ENCODE results near the gene ADIG.

Gene ADIG

GRCh38 chr20:38617011-38617829, 36.2 kb downstream of the ADIG start:
- Histone ChIP-seq H3K4me1 (ENCODE audit: insufficient read depth, low read length) (no peaks in the 10 kb centered on the region), H3K9me3 (ENCODE audit: low read length) (no peaks in the 10 kb centered on the region), H3K36me3 (ENCODE audit: insufficient read depth, low read length) (no peaks in the 10 kb centered on the region), H3K27me3 (ENCODE audit: insufficient read depth, low read length) (peaks cover 15% of the 10 kb centered on the region), H3K4me3 (ENCODE audit: low read length) (no peak overlapping the region), H2AFZ (ENCODE audit: low read depth, low read length) (no peak overlapping the region)

- Histone ChIP-seq H3K36me3 (ENCODE audit: insufficient read depth, low read length) (no peaks in the 10 kb centered on the region), H3K9me3 (ENCODE audit: low read length) (no peaks in the 10 kb centered on the region), H3K4me3 (ENCODE audit: low read length) (no peak overlapping the region), H2AFZ (ENCODE audit: low read depth, low read length) (no peak overlapping the region), H3K27me3 (ENCODE audit: insufficient read depth, low read length) (peaks cover 15% of the 10 kb centered on the region), H3K4me1 (ENCODE audit: insufficient read depth, low read length) (no peaks in the 10 kb centered on the region)
Observed at GRCh38 chr20:38617830-38618196, 36.8 kb downstream of the ADIG start.

GRCh38 chr20:38620441-38620840, 39.4 kb downstream of the ADIG start:
- no peaks in the 10 kb centered on the region for H3K36me3 ChIP-seq (ENCODE audit: insufficient read depth, low read length)
- H3K9me3 ChIP-seq (ENCODE audit: low read length) = no peaks in the 10 kb centered on the region
- H3K27me3 ChIP-seq (ENCODE audit: insufficient read depth, low read length) = peaks cover 15% of the 10 kb centered on the region
- H2AFZ ChIP-seq (ENCODE audit: low read depth, low read length) = no peak overlapping the region
- no peaks in the 10 kb centered on the region for H3K4me1 ChIP-seq (ENCODE audit: insufficient read depth, low read length)
- H3K4me3 ChIP-seq (ENCODE audit: low read length) = no peak overlapping the region

GRCh38 chr20:38623061-38623460, 42.1 kb downstream of the ADIG start:
- Histone ChIP-seq H3K27me3 (ENCODE audit: insufficient read depth, low read length) (peaks cover 18% of the 10 kb centered on the region), H3K4me3 (ENCODE audit: low read length) (no peak overlapping the region), H3K9me3 (ENCODE audit: low read length) (no peaks in the 10 kb centered on the region), H2AFZ (ENCODE audit: low read depth, low read length) (no peak overlapping the region), H3K36me3 (ENCODE audit: insufficient read depth, low read length) (no peaks in the 10 kb centered on the region), H3K4me1 (ENCODE audit: insufficient read depth, low read length) (no peaks in the 10 kb centered on the region)

GRCh38 chr20:38624084-38624483, 43.1 kb downstream of the ADIG start:
- H2AFZ ChIP-seq (ENCODE audit: low read depth, low read length) = no peak overlapping the region

GRCh38 chr20:38625896-38626295, 44.9 kb downstream of the ADIG start:
- Histone ChIP-seq H3K4me1 (ENCODE audit: insufficient read depth, low read length) (no peaks in the 10 kb centered on the region), H3K36me3 (ENCODE audit: insufficient read depth, low read length) (no peaks in the 10 kb centered on the region), H3K9me3 (ENCODE audit: low read length) (no peaks in the 10 kb centered on the region), H3K27me3 (ENCODE audit: insufficient read depth, low read length) (peaks cover 8% of the 10 kb centered on the region), H3K4me3 (ENCODE audit: low read length) (no peak overlapping the region), H2AFZ (ENCODE audit: low read depth, low read length) (no peak overlapping the region)

More at GRCh38 chr20:38624084-38624483, 43.1 kb downstream of the ADIG start:
- no peak overlapping the region for H3K4me3 ChIP-seq (ENCODE audit: low read length)
- H3K9me3 ChIP-seq (ENCODE audit: low read length) = no peaks in the 10 kb centered on the region
- no peaks in the 10 kb centered on the region for H3K4me1 ChIP-seq (ENCODE audit: insufficient read depth, low read length)
- peaks cover 18% of the 10 kb centered on the region for H3K27me3 ChIP-seq (ENCODE audit: insufficient read depth, low read length)
- no peaks in the 10 kb centered on the region for H3K36me3 ChIP-seq (ENCODE audit: insufficient read depth, low read length)

GRCh38 chr20:38626921-38627659, 46.1 kb downstream of the ADIG start:
- H3K4me3 ChIP-seq (ENCODE audit: low read length) = no peak overlapping the region
- no peaks in the 10 kb centered on the region for H3K9me3 ChIP-seq (ENCODE audit: low read length)

GRCh38 chr20:38628580-38629470, 47.8 kb downstream of the ADIG start:
- no peaks in the 10 kb centered on the region for H3K4me1 ChIP-seq (ENCODE audit: insufficient read depth, low read length)
- H3K9me3 ChIP-seq (ENCODE audit: low read length) = no peaks in the 10 kb centered on the region
- H2AFZ ChIP-seq (ENCODE audit: low read depth, low read length) = no peak overlapping the region
- no peak overlapping the region for H3K4me3 ChIP-seq (ENCODE audit: low read length)
- no peaks in the 10 kb centered on the region for H3K36me3 ChIP-seq (ENCODE audit: insufficient read depth, low read length)
- H3K27me3 ChIP-seq (ENCODE audit: insufficient read depth, low read length) = peaks cover 5% of the 10 kb centered on the region

More at GRCh38 chr20:38626921-38627659, 46.1 kb downstream of the ADIG start:
- Histone ChIP-seq H3K27me3 (ENCODE audit: insufficient read depth, low read length) (peaks cover 5% of the 10 kb centered on the region), H2AFZ (ENCODE audit: low read depth, low read length) (no peak overlapping the region), H3K36me3 (ENCODE audit: insufficient read depth, low read length) (no peaks in the 10 kb centered on the region), H3K4me1 (ENCODE audit: insufficient read depth, low read length) (no peaks in the 10 kb centered on the region)

- peaks cover 5% of the 10 kb centered on the region for H3K27me3 ChIP-seq (ENCODE audit: insufficient read depth, low read length)
- H2AFZ ChIP-seq (ENCODE audit: low read depth, low read length) = no peak overlapping the region
- no peaks in the 10 kb centered on the region for H3K36me3 ChIP-seq (ENCODE audit: insufficient read depth, low read length)
- H3K4me3 ChIP-seq (ENCODE audit: low read length) = no peak overlapping the region
- H3K9me3 ChIP-seq (ENCODE audit: low read length) = no peaks in the 10 kb centered on the region
- no peaks in the 10 kb centered on the region for H3K4me1 ChIP-seq (ENCODE audit: insufficient read depth, low read length)
Observed at GRCh38 chr20:38629979-38630378, 49.0 kb downstream of the ADIG start.

GRCh38 chr20:38630727-38631126, 49.7 kb downstream of the ADIG start:
- Histone ChIP-seq H3K9me3 (ENCODE audit: low read length) (no peaks in the 10 kb centered on the region), H3K4me1 (ENCODE audit: insufficient read depth, low read length) (no peaks in the 10 kb centered on the region), H3K36me3 (ENCODE audit: insufficient read depth, low read length) (no peaks in the 10 kb centered on the region), H3K4me3 (ENCODE audit: low read length) (no peak overlapping the region), H3K27me3 (ENCODE audit: insufficient read depth, low read length) (peaks cover 5% of the 10 kb centered on the region), H2AFZ (ENCODE audit: low read depth, low read length) (no peak overlapping the region)

GRCh38 chr20:38631155-38632022, 50.4 kb downstream of the ADIG start:
- H2AFZ ChIP-seq (ENCODE audit: low read depth, low read length) = no peak overlapping the region
- no peaks in the 10 kb centered on the region for H3K9me3 ChIP-seq (ENCODE audit: low read length)
- no peak overlapping the region for H3K4me3 ChIP-seq (ENCODE audit: low read length)
- peaks cover 2% of the 10 kb centered on the region for H3K27me3 ChIP-seq (ENCODE audit: insufficient read depth, low read length)
- no peaks in the 10 kb centered on the region for H3K36me3 ChIP-seq (ENCODE audit: insufficient read depth, low read length)
- no peaks in the 10 kb centered on the region for H3K4me1 ChIP-seq (ENCODE audit: insufficient read depth, low read length)

GRCh38 chr20:38633577-38634093, 52.6 kb downstream of the ADIG start:
- Histone ChIP-seq H3K4me3 (ENCODE audit: low read length) (no peak overlapping the region), H3K36me3 (ENCODE audit: insufficient read depth, low read length) (no peaks in the 10 kb centered on the region), H3K4me1 (ENCODE audit: insufficient read depth, low read length) (no peaks in the 10 kb centered on the region), H2AFZ (ENCODE audit: low read depth, low read length) (no peak overlapping the region), H3K27me3 (ENCODE audit: insufficient read depth, low read length) (peaks cover 2% of the 10 kb centered on the region), H3K9me3 (ENCODE audit: low read length) (no peaks in the 10 kb centered on the region)

Measured in neuron (in vitro differentiated cells).